Lower leg skin (tissue), 4 donors: ENCODE data around the gene BAIAP2L2. TPM values are rescaled to one million over a fixed set of nuclear protein-coding genes. Genes with fewer than 3 reads are reported as not detected.
A peak's percentile ranks its signal among the peaks of the same experiment; 100 is the strongest.

Experiments used
- DNase-seq, 2 donors: peaks; one replicate each; pipeline ENCODE4 v3.0.0-alpha.2; 2019; ENCODE audit warnings: low spot score in 2 of 2
- H3K4me3 ChIP-seq: fragments of 200-600 bp; sonication (generic); 2 replicates; pipeline ENCODE4 v1.5.1; 2017; ENCODE audit warnings: mild to moderate bottlenecking, low read depth; ENCODE audit not compliant: poor library complexity, severe bottlenecking
- CTCF ChIP-seq, 3 donors: fragments of 450-650 bp; IDR thresholded peaks; one replicate each; pipeline ENCODE4 v1.5.1; 2016; ENCODE audit warnings: antibody characterized with exemption in 3 of 3, mild to moderate bottlenecking in 3 of 3, moderate library complexity in 2 of 3
- POLR2A ChIP-seq, 2 donors: fragments of 450-650 bp; IDR thresholded peaks; one replicate each; pipeline ENCODE4 v1.6.1; 2016 to 2017; ENCODE audit warnings: antibody characterized with exemption in 2 of 2, mild to moderate bottlenecking in 1 of 2, moderate library complexity in 1 of 2
- WGBS, 2 donors: methylation state at CpG; one replicate each; pipeline ENCODE4 v1.1.5; 2018; 5-methylcytosine and 5-hydroxymethylcytosine counted together
- intact Hi-C: fragments of 100-400 bp; cut with DNase I; formaldehyde crosslinking; loops from one replicate; pipeline ENCODE4 v1.15.0; 2023; ENCODE audit warnings: low total_unique reads
- total RNA-seq, 4 donors: library from RNA; depleted of rRNA; stranded (reverse); fragments of >200 nt; gene quantifications; one replicate each; pipeline ENCODE4 v1.1.0, GENCODE V29; 2016

Gene BAIAP2L2
- total RNA-seq, 4 donors from 2014 or later: 1.3 to 2.3 (median 2.1) TPM

GRCh38 chr22:38070250-38070921 is 40.1 kb downstream of the BAIAP2L2 start:
- no peak for DNase-seq
- TF ChIP-seq POLR2A (IDR thresholded peaks at IDR 0.05): no peak
- intact Hi-C loops: no loop called here
- 90 to 92% methylated on average over 11 of the region's 11 CpGs for WGBS, 2 donors
- no peak overlapping the region for H3K4me3 ChIP-seq

- no peak for DNase-seq
- H3K4me3 ChIP-seq: no peak overlapping the region
- no peak for TF ChIP-seq CTCF (IDR thresholded peaks at IDR 0.05)
- TF ChIP-seq POLR2A (IDR thresholded peaks at IDR 0.05): no peak
- intact Hi-C loops: loop anchor here (10.0 kb wide), 1 partner anchor 505 kb away; the partner anchor contains the start of gene DMC1
- whole genome bisulfite sequencing, 2 donors: 66 to 69% methylated on average over 21 of the region's 21 CpGs
These were observed 40.9 kb downstream of the BAIAP2L2 start for GRCh38 chr22:38069372-38070249.

GRCh38 chr22:38068641-38069371 is 41.7 kb downstream of the BAIAP2L2 start:
- intact Hi-C loops: loop anchor here (10.0 kb wide), 1 partner anchor 506 kb away; the partner anchor contains the start of gene DMC1
- H3K4me3 ChIP-seq: no peak overlapping the region
- WGBS, 2 donors: 83 to 91% methylated on average over 9 to 12 of the region's 13 CpGs
- no peak for DNase-seq
- no peak for TF ChIP-seq POLR2A (IDR thresholded peaks at IDR 0.05)
- TF ChIP-seq CTCF (IDR thresholded peaks at IDR 0.05): no peak

GRCh38 chr22:38067761-38068360 is 42.6 kb downstream of the BAIAP2L2 start:
- WGBS, 2 donors: 85 to 88% methylated on average over 10 to 13 of the region's 13 CpGs
- TF ChIP-seq CTCF (IDR thresholded peaks at IDR 0.05) (no peak), POLR2A (IDR thresholded peaks at IDR 0.05) (no peak)

GRCh38 chr22:38067028-38067415 is 43.5 kb downstream of the BAIAP2L2 start:
- WGBS, 2 donors: 69 to 70% methylated on average over 8 of the region's 8 CpGs
- H3K4me3 ChIP-seq: no peak overlapping the region
- TF ChIP-seq CTCF (IDR thresholded peaks at IDR 0.05) (no peak), POLR2A (IDR thresholded peaks at IDR 0.05) (no peak)
- intact Hi-C loops: loop anchor here (10.0 kb wide), 1 partner anchor 508 kb away; the partner anchor contains the start of gene DMC1
- peak in 1 of 2 donors; percentile 60 for DNase-seq

More at GRCh38 chr22:38067761-38068360, 42.6 kb downstream of the BAIAP2L2 start:
- H3K4me3 ChIP-seq: no peak overlapping the region
- intact Hi-C loops: loop anchor here (10.0 kb wide), 1 partner anchor 507 kb away; the partner anchor contains the start of gene DMC1
- DNase-seq: no peak
